ENCODE measurements around the gene STXBP6. TPM values are rescaled to one million over a fixed set of nuclear protein-coding genes. Genes with fewer than 3 reads are reported as not detected.

STXBP6 gene
- total RNA-seq, 1 donor = 0.27 TPM

- no peak overlapping the region for H3K4me3 ChIP-seq (ENCODE audit: low read depth, low read length)
- DNase-seq (ENCODE audit: low read depth) = peak; percentile 27
- no peak for TF ChIP-seq CTCF (IDR thresholded peaks at IDR 0.05; ENCODE audit: insufficient read depth, low read length)
Observed at GRCh38 chr14:24875203-24875838, 174.6 kb downstream of the STXBP6 start.

DNA sequence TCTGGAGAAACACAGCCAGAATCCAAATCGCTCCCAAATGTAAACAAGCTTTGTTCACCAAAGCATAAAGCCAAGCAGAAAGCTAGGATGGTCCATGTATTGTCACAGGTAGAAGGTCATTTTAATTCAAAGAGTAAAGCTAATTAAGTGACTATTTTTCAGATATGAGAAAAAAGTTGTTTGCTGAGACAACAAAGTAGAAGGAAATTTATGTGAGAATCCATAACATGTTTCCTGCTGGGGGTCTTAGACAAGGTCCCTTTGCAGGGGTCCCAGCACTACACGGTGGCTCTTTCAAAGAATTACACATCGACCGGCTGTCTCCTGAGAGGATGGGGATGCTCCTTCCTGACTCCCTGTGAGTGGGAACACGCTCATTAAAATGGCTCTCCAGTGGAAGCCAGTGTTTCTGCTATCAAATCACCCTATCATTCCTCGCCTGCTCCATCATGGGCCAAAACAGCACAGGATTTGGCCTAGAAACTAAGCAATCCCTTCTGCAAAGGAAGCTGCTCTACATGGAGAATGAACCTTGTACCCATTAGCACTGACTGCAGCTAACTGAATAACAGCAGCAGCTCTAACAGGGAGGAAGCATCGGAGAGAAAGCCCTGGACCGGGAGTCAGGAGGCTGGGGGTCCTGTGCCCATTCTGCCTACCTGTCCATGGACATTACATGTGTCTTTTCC lies 175.3 kb downstream of the STXBP6 start:
- TF ChIP-seq CTCF (IDR thresholded peaks at IDR 0.05; ENCODE audit: insufficient read depth, low read length) = no peak
- no peak overlapping the region for H3K4me3 ChIP-seq (ENCODE audit: low read depth, low read length)
- no peak for DNase-seq (ENCODE audit: low read depth)

DNA sequence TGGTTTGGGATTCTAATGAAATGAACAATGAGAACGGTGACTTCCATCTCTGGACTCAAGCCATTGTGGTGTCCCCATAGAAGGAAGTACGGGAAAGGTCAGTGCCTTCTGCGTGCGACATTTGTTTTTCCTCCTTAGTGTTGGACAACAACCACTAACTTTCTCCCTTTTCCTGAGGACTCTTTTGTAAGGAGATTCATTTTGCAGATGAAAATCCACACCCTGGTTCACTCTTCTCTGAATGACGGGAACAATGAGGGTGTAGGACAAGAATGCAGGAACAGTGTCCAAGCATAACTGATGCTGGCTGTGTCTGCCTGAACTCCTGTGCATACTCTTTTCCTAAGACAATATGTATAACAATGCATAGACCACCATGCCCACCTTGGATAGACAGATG lies 176.4 kb downstream of the STXBP6 start:
- TF ChIP-seq CTCF (IDR thresholded peaks at IDR 0.05; ENCODE audit: insufficient read depth, low read length) = no peak
- peak; percentile 29 for DNase-seq (ENCODE audit: low read depth)
- no peak overlapping the region for H3K4me3 ChIP-seq (ENCODE audit: low read depth, low read length)

DNA sequence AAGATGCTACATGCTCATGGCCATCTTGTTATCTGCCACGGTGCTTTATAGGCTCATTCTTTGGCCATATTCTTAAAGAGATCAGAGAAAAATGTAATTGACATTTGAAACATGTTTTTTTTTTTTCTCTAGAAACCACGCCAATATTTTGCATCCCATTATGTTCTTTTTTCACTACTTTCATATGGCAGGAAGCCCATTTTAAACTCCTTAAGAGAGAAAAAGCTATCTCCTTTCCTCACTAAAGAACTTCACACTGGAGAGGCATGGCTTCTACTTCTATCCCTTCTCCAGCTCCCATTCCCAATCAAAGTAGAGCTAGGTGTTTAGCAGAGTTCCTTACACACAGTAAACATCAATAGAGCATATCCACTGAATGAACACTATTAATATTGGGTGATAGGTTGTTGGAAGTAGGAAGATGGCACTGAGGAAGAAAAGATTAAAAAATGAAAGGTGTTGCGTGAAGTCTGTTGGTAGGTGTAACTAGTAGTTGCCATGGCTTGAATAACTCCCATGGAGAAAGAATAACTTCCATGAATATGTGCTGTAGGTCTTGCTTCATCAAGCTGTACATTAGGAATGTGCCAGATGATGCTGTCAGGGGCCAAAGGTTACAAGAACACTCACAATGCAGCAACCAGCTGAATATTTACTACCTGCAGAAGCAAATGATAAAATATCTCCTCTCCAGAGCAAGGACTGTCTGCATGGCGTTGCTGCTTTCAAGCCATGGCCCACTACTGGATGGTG lies 178.8 kb downstream of the STXBP6 start:
- no peak overlapping the region for H3K4me3 ChIP-seq (ENCODE audit: low read depth, low read length)

DNA sequence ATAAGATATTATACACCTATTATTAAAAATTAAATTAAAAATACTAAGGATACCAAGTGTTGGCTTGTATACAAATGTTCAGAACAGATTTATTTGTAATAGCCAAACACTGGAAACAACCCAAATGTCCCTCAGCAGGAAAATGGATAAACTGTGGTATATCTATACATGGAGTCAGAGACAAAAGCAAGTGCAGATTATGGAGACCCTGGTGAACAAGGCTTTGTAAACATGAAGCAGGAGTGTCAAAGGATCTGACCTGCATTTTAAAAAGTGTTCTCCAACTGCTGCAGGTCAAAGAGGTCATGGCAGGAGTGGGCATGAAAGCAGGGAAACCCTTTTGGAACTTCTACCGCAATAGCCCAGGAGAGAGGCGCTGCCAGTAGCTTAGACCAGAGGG lies 181.6 kb downstream of the STXBP6 start:
- TF ChIP-seq CTCF (IDR thresholded peaks at IDR 0.05; ENCODE audit: insufficient read depth, low read length) = no peak
- H3K4me3 ChIP-seq (ENCODE audit: low read depth, low read length) = no peak overlapping the region
- DNase-seq (ENCODE audit: low read depth) = no peak

More for the DNA sequence above, 178.8 kb downstream of the STXBP6 start:
- no peak for TF ChIP-seq CTCF (IDR thresholded peaks at IDR 0.05; ENCODE audit: insufficient read depth, low read length)
- no peak for DNase-seq (ENCODE audit: low read depth)

- no peak overlapping the region for H3K4me3 ChIP-seq (ENCODE audit: low read depth, low read length)
- no peak for TF ChIP-seq CTCF (IDR thresholded peaks at IDR 0.05; ENCODE audit: insufficient read depth, low read length)
- DNase-seq (ENCODE audit: low read depth) = no peak
Observed at GRCh38 chr14:24866067-24866639, 183.8 kb downstream of the STXBP6 start.
